CD4-positive, alpha-beta T cell (primary cell): ENCODE results near the gene MOSPD3. TPM values are rescaled to one million over a fixed set of nuclear protein-coding genes. Genes with fewer than 3 reads are reported as not detected.

ENCODE experiments used
- ATAC-seq: fragments of 200-7000 bp; cut with Tn5 transposase; one replicate; pipeline ENCODE4 v1.10.0; 2022; ENCODE audit warnings: mild to moderate bottlenecking; ENCODE audit not compliant: poor library complexity
- CTCF ChIA-PET: fragments of 350-600 bp; sonication (Branson Sonifier 250); formaldehyde crosslinking; loops from one replicate; lab custom pipeline; 2021; ENCODE audit warnings: antibody characterized with exemption, inconsistent platforms; lab: Charles Lee
- POLR2A ChIA-PET: fragments of 350-600 bp; sonication (Branson Sonifier 250); formaldehyde crosslinking; loops from one replicate; lab custom pipeline; 2021; ENCODE audit warnings: antibody characterized with exemption, inconsistent platforms; lab: Charles Lee
- DNase-seq, 14 experiments: peaks; one replicate each; pipeline ENCODE4 v3.0.0-alpha.2; 2013 to 2020; ENCODE audit warnings: mixed read lengths in 2 of 14
- H3K27ac ChIP-seq, 2 donors: one replicate each; pipeline versions ENCODE4 v1.5.1 to v1.7.0; 2013; ENCODE audit warnings: low read length in 2 of 2, low read depth in 1 of 2, mild to moderate bottlenecking in 1 of 2
- H3K27me3 ChIP-seq, 2 experiments: 1 replicate in 1 of 2; 2 replicates in 1 of 2; pipeline versions ENCODE4 v1.6.1 to v1.7.0; 2013; ENCODE audit warnings: low read length in 2 of 2, control low read depth in 1 of 2, mild to moderate bottlenecking in 1 of 2, moderate library complexity in 1 of 2; ENCODE audit not compliant: insufficient read depth in 2 of 2, control insufficient read depth in 1 of 2
- H3K36me3 ChIP-seq: one replicate; pipeline ENCODE4 v1.6.1; 2013; ENCODE audit warnings: low read length, control low read depth; ENCODE audit not compliant: insufficient read depth
- H3K4me1 ChIP-seq: one replicate; pipeline ENCODE4 v1.6.1; 2013; ENCODE audit warnings: low read length, control low read depth; ENCODE audit not compliant: insufficient read depth
- H3K4me3 ChIP-seq: one replicate; pipeline ENCODE4 v1.5.1; 2013; ENCODE audit warnings: mild to moderate bottlenecking, low read length, moderate library complexity
- H3K9me3 ChIP-seq, 2 experiments: 1 replicate in 1 of 2; 2 replicates in 1 of 2; pipeline versions ENCODE4 v1.6.1 to v1.7.0; 2013; ENCODE audit warnings: low read length in 2 of 2, mild to moderate bottlenecking in 2 of 2, control low read depth in 1 of 2, moderate library complexity in 1 of 2; ENCODE audit not compliant: control insufficient read depth in 1 of 2, insufficient read depth in 1 of 2
- H3K27ac Mint-ChIP-seq: one replicate; pipeline ENCODE4 v1.8.0; 2020; ENCODE audit warnings: mixed read lengths
- H3K27me3 Mint-ChIP-seq: one replicate; pipeline ENCODE4 v1.8.0; 2021; ENCODE audit warnings: mixed read lengths
- H3K36me3 Mint-ChIP-seq: one replicate; pipeline ENCODE4 v1.8.0; 2021; ENCODE audit warnings: low read depth, mixed read lengths
- H3K4me1 Mint-ChIP-seq: one replicate; pipeline ENCODE4 v1.8.0; 2021; ENCODE audit warnings: low read depth, mixed read lengths
- H3K4me3 Mint-ChIP-seq: one replicate; pipeline ENCODE4 v1.8.0; 2020; ENCODE audit warnings: mild to moderate bottlenecking, mixed read lengths
- H3K9me3 Mint-ChIP-seq: one replicate; pipeline ENCODE4 v1.8.0; 2020; ENCODE audit warnings: mixed read lengths
- intact Hi-C, 2 experiments: fragments of 100-400 bp; cut with DNase I in 1 of 2; cut with micrococcal nuclease in 1 of 2; formaldehyde crosslinking; loops; one replicate each; pipeline versions ENCODE4 v1.15.1 to v1.9.0; 2023 to 2025; cut with DNase I, micrococcal nuclease
- total RNA-seq, 174 experiments: library from RNA in 2 of 174; stranded (reverse) in 2 of 174; gene quantifications; one replicate each; pipeline ENCODE4 v1.2.3 and lab custom pipeline; 2021 to 2026
- TF ChIP-seq, protein P1 (sequence below): fragments of 200-600 bp; IDR thresholded peaks from one replicate; pipeline ENCODE4 v1.8.0; 2022; ENCODE audit warnings: antibody characterized with exemption, mild to moderate bottlenecking

The MOSPD3 gene
- total RNA-seq, 2 experiments from 2014 or later, result 8.5 to 10.9 TPM

DNA sequence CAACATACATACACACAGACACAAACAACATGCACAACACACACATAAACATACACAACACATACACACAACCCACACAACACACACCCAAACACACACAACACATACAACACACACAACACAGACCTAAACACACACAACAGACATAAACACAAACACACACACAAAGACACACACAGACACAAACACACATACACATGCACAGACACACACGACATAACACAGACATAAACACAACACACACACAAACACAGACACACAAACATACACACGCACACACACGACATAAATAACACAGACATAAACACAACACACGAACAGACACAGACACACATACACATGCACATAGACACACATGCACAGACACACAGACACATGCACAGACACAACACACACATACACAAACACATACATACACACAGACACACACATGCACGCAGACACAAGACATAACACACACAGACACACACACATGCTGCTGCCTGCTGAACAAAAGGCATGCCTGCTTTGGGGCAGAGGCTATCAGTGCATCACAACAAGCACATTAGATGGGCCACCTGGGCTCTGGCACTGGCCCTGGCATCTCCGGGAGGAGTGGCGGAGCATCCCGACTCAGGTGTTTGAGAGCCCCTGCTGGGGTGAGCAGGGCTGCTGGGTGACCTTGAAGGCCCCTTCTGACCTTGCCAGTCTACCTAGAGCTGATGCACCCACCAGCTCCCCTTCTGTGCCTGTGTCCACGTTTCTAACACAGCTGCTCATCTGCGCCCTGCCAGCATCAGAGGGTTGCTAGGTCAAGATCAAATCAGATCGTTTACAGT is 31.7 kb upstream of the MOSPD3 start:
- Mint-ChIP-seq H3K9me3 (no peaks in the 10 kb centered on the region), H3K27ac (no peak overlapping the region), H3K36me3 (peaks cover 37% of the 10 kb centered on the region), H3K27me3 (no peaks in the 10 kb centered on the region), H3K4me1 (peaks cover 24% of the 10 kb centered on the region), H3K4me3 (no peak overlapping the region)
- H3K4me3 ChIP-seq, result no peak overlapping the region
- no peaks in the 10 kb centered on the region for H3K27me3 ChIP-seq
- H3K4me1 ChIP-seq, result peaks cover 55% of the 10 kb centered on the region
- TF ChIP-seq, protein P1, sequence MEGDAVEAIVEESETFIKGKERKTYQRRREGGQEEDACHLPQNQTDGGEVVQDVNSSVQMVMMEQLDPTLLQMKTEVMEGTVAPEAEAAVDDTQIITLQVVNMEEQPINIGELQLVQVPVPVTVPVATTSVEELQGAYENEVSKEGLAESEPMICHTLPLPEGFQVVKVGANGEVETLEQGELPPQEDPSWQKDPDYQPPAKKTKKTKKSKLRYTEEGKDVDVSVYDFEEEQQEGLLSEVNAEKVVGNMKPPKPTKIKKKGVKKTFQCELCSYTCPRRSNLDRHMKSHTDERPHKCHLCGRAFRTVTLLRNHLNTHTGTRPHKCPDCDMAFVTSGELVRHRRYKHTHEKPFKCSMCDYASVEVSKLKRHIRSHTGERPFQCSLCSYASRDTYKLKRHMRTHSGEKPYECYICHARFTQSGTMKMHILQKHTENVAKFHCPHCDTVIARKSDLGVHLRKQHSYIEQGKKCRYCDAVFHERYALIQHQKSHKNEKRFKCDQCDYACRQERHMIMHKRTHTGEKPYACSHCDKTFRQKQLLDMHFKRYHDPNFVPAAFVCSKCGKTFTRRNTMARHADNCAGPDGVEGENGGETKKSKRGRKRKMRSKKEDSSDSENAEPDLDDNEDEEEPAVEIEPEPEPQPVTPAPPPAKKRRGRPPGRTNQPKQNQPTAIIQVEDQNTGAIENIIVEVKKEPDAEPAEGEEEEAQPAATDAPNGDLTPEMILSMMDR, result no peak
- CTCF ChIA-PET, result no interaction called here
- no peaks in the 10 kb centered on the region for H3K9me3 ChIP-seq
- ATAC-seq (no peak), DNase-seq (no peak)
- H3K36me3 ChIP-seq, result peaks cover 72% of the 10 kb centered on the region
- H3K27ac ChIP-seq, result no peak overlapping the region
- POLR2A ChIA-PET, result interaction anchor here (1.3 to 1.4 kb wide), 2 partner anchors 32 to 42 kb away, joined by 3 to 6 read pairs; partner anchors contain the start of genes AGFG2 and MOSPD3
- intact Hi-C loops, result no loop called here

DNA sequence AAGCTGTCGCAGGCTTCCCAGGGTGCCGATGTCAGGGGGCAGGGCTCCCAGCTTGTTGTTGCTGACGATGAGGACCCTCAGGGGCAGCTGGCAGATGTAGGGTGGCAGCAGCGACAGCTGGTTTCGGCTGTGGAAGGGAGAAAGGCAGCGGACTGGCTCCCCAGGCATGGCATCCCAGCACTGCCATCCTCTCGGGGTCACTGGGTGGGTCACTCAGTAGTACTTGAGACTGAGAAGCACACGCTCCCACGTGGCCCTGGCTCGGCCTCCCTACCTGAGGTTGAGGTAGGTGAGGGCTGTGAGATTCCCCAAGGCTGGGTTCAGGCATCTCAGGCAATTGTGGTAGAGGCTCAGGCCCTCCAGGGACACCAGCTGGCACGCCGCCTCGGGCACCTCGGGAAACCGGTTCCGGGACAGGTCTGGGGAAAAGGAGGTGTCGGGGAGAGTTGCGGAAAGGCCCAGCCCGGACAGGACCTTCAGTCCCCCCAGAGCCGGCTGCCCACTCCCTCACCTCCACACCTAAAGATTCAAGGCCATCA is 30.2 kb upstream of the MOSPD3 start:
- POLR2A ChIA-PET, result interaction anchor here (0.8 to 1.4 kb wide), 4 partner anchors 10 to 414 kb away, joined by 3 to 6 read pairs (median 3); partner anchors contain the start of genes AGFG2, GAL3ST4 and MOSPD3
- TF ChIP-seq, protein P1, result no peak
- H3K27me3 ChIP-seq, result no peaks in the 10 kb centered on the region
- Mint-ChIP-seq H3K4me3 (peak overlapping the region; percentile 97), H3K27me3 (no peaks in the 10 kb centered on the region), H3K27ac (no peak overlapping the region), H3K4me1 (peaks cover 28% of the 10 kb centered on the region), H3K9me3 (no peaks in the 10 kb centered on the region), H3K36me3 (peaks cover 22% of the 10 kb centered on the region)
- ATAC-seq, result no peak
- H3K9me3 ChIP-seq, result no peaks in the 10 kb centered on the region
- DNase-seq, result peak in 1 of 14 experiments; percentile 26
- H3K4me3 ChIP-seq, result peak overlapping the region; percentile 95
- H3K27ac ChIP-seq, result peak overlapping the region; percentile 93 to 96
- peaks cover 61% of the 10 kb centered on the region for H3K4me1 ChIP-seq
- CTCF ChIA-PET, result no interaction called here
- H3K36me3 ChIP-seq, result peaks cover 58% of the 10 kb centered on the region
- intact Hi-C loops, result loop anchor here in 1 of 2 experiments (2.0 kb wide), 3 partner anchors 17 to 95 kb away; partner anchors contain the start of gene PCOLCE

DNA sequence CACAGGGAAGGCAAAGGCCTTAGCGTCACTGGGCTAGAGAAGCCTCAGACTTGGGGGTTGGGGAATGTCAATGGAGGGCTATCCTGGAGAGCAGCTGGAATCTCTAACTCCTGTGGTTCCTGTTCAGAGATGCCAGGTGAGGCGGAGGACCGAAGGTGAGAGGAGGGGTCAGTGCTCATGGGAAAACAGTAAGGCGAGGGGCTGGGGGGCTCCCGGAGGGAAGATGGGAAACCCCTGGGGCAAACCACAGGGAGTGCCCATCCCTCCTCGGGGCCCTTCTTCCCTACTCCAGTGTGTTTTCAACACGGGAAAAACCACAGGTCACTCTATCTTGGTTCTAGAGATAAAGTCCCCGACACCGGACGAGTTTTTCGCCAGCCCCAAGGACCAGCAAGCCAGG is 29.7 kb upstream of the MOSPD3 start:
- TF ChIP-seq, protein P1, result no peak
- H3K36me3 ChIP-seq, result peaks cover 53% of the 10 kb centered on the region
- H3K27me3 Mint-ChIP-seq, result no peaks in the 10 kb centered on the region
- no peaks in the 10 kb centered on the region for H3K9me3 ChIP-seq
- H3K9me3 Mint-ChIP-seq, result no peaks in the 10 kb centered on the region
- peak overlapping the region; percentile 95 for H3K4me3 ChIP-seq
- peak overlapping the region; percentile 93 to 96 for H3K27ac ChIP-seq
- H3K27ac Mint-ChIP-seq, result no peak overlapping the region
- intact Hi-C loops, result loop anchor here (1.0 to 2.0 kb wide), 4 partner anchors 12 to 94 kb away; partner anchors contain the start of gene PCOLCE (in 1 of the 2)
- DNase-seq (no peak), ATAC-seq (no peak)
- ChIA-PET CTCF (no interaction called here), POLR2A (interaction anchor here (0.8 to 4.9 kb wide), 13 partner anchors 10 to 415 kb away, joined by 3 to 113 read pairs (median 48); partner anchors contain the start of genes AGFG2, GAL3ST4, GNB2 and MEPCE)
- peaks cover 63% of the 10 kb centered on the region for H3K4me1 ChIP-seq
- peak overlapping the region; percentile 97 for H3K4me3 Mint-ChIP-seq
- peaks cover 28% of the 10 kb centered on the region for H3K4me1 Mint-ChIP-seq
- no peaks in the 10 kb centered on the region for H3K27me3 ChIP-seq
- peaks cover 22% of the 10 kb centered on the region for H3K36me3 Mint-ChIP-seq
